ENCODE data around the gene PRPH2.
"Not testable (repeated sequence)": the region's sequence is repeated elsewhere in the genome, so short reads cannot be mapped to it uniquely, and the experiment has no call there.

PRPH2 gene

GRCh38 chr6:42674780-42675179 is 47.6 kb downstream of the PRPH2 start:
- H3K27me3 ChIP-seq (ENCODE audit: insufficient read depth, low read length, poor library complexity, severe bottlenecking), result no peaks in the 10 kb centered on the region
- peaks cover 88% of the 10 kb centered on the region; the same call in 1 of the 2 replicates for H3K36me3 ChIP-seq (ENCODE audit: insufficient read depth, low read length)
- no peaks in the 10 kb centered on the region for H3K9me2 ChIP-seq (replicated peaks; ENCODE audit: low read depth, low read length)
- no peaks in the 10 kb centered on the region for H3K4me1 ChIP-seq (ENCODE audit: insufficient read depth, low read length, poor library complexity, severe bottlenecking)
- H3K4me2 ChIP-seq (ENCODE audit: low read depth, low read length, poor library complexity, severe bottlenecking), result no peak overlapping the region
- H3F3A ChIP-seq (ENCODE audit: low read depth), result no peaks in the 10 kb centered on the region
- H3K9ac ChIP-seq (ENCODE audit: low read depth, low read length, poor library complexity, severe bottlenecking), result no peak overlapping the region
- no peaks in the 10 kb centered on the region for H3K9me3 ChIP-seq (ENCODE audit: insufficient read depth, low read depth, low read length)
- H4K20me1 ChIP-seq (ENCODE audit: insufficient read depth, low read length, poor library complexity, severe bottlenecking), result no peaks in the 10 kb centered on the region
- H3K4me3 ChIP-seq (ENCODE audit: low read length, poor library complexity, severe bottlenecking), result no peak overlapping the region
- TF ChIP-seq, protein P1, sequence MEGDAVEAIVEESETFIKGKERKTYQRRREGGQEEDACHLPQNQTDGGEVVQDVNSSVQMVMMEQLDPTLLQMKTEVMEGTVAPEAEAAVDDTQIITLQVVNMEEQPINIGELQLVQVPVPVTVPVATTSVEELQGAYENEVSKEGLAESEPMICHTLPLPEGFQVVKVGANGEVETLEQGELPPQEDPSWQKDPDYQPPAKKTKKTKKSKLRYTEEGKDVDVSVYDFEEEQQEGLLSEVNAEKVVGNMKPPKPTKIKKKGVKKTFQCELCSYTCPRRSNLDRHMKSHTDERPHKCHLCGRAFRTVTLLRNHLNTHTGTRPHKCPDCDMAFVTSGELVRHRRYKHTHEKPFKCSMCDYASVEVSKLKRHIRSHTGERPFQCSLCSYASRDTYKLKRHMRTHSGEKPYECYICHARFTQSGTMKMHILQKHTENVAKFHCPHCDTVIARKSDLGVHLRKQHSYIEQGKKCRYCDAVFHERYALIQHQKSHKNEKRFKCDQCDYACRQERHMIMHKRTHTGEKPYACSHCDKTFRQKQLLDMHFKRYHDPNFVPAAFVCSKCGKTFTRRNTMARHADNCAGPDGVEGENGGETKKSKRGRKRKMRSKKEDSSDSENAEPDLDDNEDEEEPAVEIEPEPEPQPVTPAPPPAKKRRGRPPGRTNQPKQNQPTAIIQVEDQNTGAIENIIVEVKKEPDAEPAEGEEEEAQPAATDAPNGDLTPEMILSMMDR (conservative IDR thresholded peaks at IDR 0.05; ENCODE audit: low read length), result no peak
- no peak for TF ChIP-seq EZH2phosphoT487 (IDR thresholded peaks at IDR 0.05; ENCODE audit: borderline replicate concordance)
- no peaks in the 10 kb centered on the region for H3K79me2 ChIP-seq (ENCODE audit: insufficient read depth, low read length)
- H2AFZ ChIP-seq (ENCODE audit: low read length), result no peak overlapping the region

DNA sequence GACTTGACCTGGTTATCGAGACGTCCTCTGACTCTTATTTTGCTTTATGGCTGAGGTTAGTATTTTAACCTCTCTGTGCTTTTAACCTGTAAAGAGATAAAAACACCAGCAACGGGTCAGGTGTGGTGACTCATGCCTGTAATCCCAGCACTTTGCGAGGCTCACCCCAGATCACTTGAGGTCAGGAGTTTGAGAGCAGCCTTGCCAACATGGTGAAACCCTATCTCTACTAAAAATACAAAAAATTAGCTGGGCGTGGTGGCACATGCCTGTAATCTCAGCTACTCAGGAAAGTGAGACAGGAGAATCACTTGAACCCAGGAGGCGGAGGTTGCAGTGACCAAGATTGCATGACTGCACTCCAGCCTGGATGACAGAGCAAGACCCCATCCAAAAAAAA is 48.0 kb downstream of the PRPH2 start:
- not testable (repeated sequence) for H3K4me1 ChIP-seq (ENCODE audit: insufficient read depth, low read length, poor library complexity, severe bottlenecking); H3K79me2 ChIP-seq (ENCODE audit: insufficient read depth, low read length); H3K9me3 ChIP-seq (ENCODE audit: insufficient read depth, low read depth, low read length); H3K4me3 ChIP-seq (ENCODE audit: low read length, poor library complexity, severe bottlenecking); H3K9me2 ChIP-seq (replicated peaks; ENCODE audit: low read depth, low read length); H3K4me2 ChIP-seq (ENCODE audit: low read depth, low read length, poor library complexity, severe bottlenecking); H4K20me1 ChIP-seq (ENCODE audit: insufficient read depth, low read length, poor library complexity, severe bottlenecking); H2AFZ ChIP-seq (ENCODE audit: low read length); H3K27me3 ChIP-seq (ENCODE audit: insufficient read depth, low read length, poor library complexity, severe bottlenecking); H3K9ac ChIP-seq (ENCODE audit: low read depth, low read length, poor library complexity, severe bottlenecking); H3F3A ChIP-seq (ENCODE audit: low read depth)
- H3K36me3 ChIP-seq (ENCODE audit: insufficient read depth, low read length), result peaks cover 88% of the 10 kb centered on the region; the same call in 1 of the 2 replicates

DNA sequence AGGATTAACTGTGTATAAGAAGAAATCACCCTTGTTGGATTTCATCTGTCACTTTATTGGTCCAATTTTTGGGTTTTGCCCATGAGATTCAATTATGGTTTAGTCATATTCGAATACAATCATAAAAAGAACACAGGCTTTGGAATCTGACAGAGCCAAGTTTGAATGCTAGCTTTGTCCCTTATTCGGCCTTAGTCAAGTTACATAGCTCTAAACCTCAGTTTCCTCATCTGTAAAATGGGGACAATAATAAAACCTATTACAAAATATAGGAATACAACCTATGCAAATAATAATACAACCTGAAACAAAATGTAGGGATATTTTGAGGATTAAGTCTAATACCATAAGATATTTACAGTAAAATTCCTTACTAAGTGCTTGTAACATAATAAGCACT is 57.7 kb downstream of the PRPH2 start:
- Histone ChIP-seq H3K9me2 (replicated peaks; ENCODE audit: low read depth, low read length) (no peaks in the 10 kb centered on the region), H3F3A (ENCODE audit: low read depth) (no peaks in the 10 kb centered on the region), H3K36me3 (ENCODE audit: insufficient read depth, low read length) (peaks cover 59% of the 10 kb centered on the region; the same call in 1 of the 2 replicates), H4K20me1 (ENCODE audit: insufficient read depth, low read length, poor library complexity, severe bottlenecking) (no peaks in the 10 kb centered on the region), H3K79me2 (ENCODE audit: insufficient read depth, low read length) (no peaks in the 10 kb centered on the region), H3K9me3 (ENCODE audit: insufficient read depth, low read depth, low read length) (no peaks in the 10 kb centered on the region), H3K4me1 (ENCODE audit: insufficient read depth, low read length, poor library complexity, severe bottlenecking) (no peaks in the 10 kb centered on the region), H3K4me2 (ENCODE audit: low read depth, low read length, poor library complexity, severe bottlenecking) (no peak overlapping the region), H3K4me3 (ENCODE audit: low read length, poor library complexity, severe bottlenecking) (no peak overlapping the region), H3K9ac (ENCODE audit: low read depth, low read length, poor library complexity, severe bottlenecking) (no peak overlapping the region), H3K27me3 (ENCODE audit: insufficient read depth, low read length, poor library complexity, severe bottlenecking) (no peaks in the 10 kb centered on the region), H2AFZ (ENCODE audit: low read length) (no peak overlapping the region)
- TF ChIP-seq, protein P1 (conservative IDR thresholded peaks at IDR 0.05; ENCODE audit: low read length), result no peak
- no peak for TF ChIP-seq EZH2phosphoT487 (IDR thresholded peaks at IDR 0.05; ENCODE audit: borderline replicate concordance)

DNA sequence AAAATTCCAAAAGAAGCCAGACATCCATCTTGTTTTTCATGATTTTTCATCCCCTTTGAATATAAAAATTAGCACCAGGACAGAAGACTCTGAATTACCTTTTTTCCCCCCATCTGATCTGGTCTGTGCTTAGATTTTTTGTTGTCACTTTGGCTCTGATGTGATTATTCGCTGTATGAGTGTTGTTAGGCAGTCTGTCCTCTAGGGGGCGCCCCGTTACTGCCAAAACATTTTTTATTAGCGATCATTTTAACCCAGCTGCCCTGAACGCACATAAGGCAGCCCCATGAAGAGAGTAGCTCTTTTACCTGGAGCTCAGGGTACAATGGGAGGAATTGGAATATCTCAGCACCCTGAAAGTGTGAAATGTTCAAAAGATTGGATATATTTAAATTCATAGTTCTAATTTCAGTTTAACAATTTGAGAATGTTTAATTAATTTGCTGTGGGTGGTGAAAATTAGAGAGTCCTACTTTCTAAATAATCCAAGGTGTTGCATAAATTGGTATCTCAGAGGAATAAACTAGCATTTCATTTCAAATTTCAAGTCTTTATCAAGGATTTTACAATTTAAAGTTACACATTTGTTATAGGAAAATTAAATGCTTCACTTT is 60.8 kb downstream of the PRPH2 start:
- no peak overlapping the region for H3K4me3 ChIP-seq (ENCODE audit: low read length, poor library complexity, severe bottlenecking)
- H2AFZ ChIP-seq (ENCODE audit: low read length), result no peak overlapping the region
- no peak overlapping the region for H3K9ac ChIP-seq (ENCODE audit: low read depth, low read length, poor library complexity, severe bottlenecking)
- peaks cover 66% of the 10 kb centered on the region; the same call in 1 of the 2 replicates for H3K36me3 ChIP-seq (ENCODE audit: insufficient read depth, low read length)
- H3K4me2 ChIP-seq (ENCODE audit: low read depth, low read length, poor library complexity, severe bottlenecking), result no peak overlapping the region
- H3K9me2 ChIP-seq (replicated peaks; ENCODE audit: low read depth, low read length), result no peaks in the 10 kb centered on the region
- H3F3A ChIP-seq (ENCODE audit: low read depth), result no peaks in the 10 kb centered on the region
- no peaks in the 10 kb centered on the region for H3K4me1 ChIP-seq (ENCODE audit: insufficient read depth, low read length, poor library complexity, severe bottlenecking)
- no peaks in the 10 kb centered on the region for H4K20me1 ChIP-seq (ENCODE audit: insufficient read depth, low read length, poor library complexity, severe bottlenecking)
- TF ChIP-seq EZH2phosphoT487 (IDR thresholded peaks at IDR 0.05; ENCODE audit: borderline replicate concordance), result no peak
- TF ChIP-seq, protein P1 (conservative IDR thresholded peaks at IDR 0.05; ENCODE audit: low read length), result peak; percentile 93
- H3K27me3 ChIP-seq (ENCODE audit: insufficient read depth, low read length, poor library complexity, severe bottlenecking), result no peaks in the 10 kb centered on the region
- no peaks in the 10 kb centered on the region for H3K9me3 ChIP-seq (ENCODE audit: insufficient read depth, low read depth, low read length)
- no peaks in the 10 kb centered on the region for H3K79me2 ChIP-seq (ENCODE audit: insufficient read depth, low read length)
